ENCODE measurements around the gene SEC24B.
"Not testable (repeated sequence)": the region's sequence is repeated elsewhere in the genome, so short reads cannot be mapped to it uniquely, and the experiment has no call there.

SEC24B gene

GRCh38 chr4:109578846-109579245 lies 145.2 kb downstream of the SEC24B start:
- no peak overlapping the region for H3K4me3 ChIP-seq (ENCODE audit: low read depth, low read length)
- in situ Hi-C loops (cut with HindIII; ENCODE audit: low sequenced_read_pairs): no loop called here
- DNase-seq (ENCODE audit: low read depth, low spot score): no peak
- TF ChIP-seq, protein P1, sequence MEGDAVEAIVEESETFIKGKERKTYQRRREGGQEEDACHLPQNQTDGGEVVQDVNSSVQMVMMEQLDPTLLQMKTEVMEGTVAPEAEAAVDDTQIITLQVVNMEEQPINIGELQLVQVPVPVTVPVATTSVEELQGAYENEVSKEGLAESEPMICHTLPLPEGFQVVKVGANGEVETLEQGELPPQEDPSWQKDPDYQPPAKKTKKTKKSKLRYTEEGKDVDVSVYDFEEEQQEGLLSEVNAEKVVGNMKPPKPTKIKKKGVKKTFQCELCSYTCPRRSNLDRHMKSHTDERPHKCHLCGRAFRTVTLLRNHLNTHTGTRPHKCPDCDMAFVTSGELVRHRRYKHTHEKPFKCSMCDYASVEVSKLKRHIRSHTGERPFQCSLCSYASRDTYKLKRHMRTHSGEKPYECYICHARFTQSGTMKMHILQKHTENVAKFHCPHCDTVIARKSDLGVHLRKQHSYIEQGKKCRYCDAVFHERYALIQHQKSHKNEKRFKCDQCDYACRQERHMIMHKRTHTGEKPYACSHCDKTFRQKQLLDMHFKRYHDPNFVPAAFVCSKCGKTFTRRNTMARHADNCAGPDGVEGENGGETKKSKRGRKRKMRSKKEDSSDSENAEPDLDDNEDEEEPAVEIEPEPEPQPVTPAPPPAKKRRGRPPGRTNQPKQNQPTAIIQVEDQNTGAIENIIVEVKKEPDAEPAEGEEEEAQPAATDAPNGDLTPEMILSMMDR (IDR thresholded peaks at IDR 0.05; ENCODE audit: low read depth, low read length): no peak

- DNase-seq (ENCODE audit: low read depth, low spot score); in situ Hi-C loops (cut with HindIII; ENCODE audit: low sequenced_read_pairs); H3K4me3 ChIP-seq (ENCODE audit: low read depth, low read length): not testable (repeated sequence)
These were observed 146.4 kb downstream of the SEC24B start for GRCh38 chr4:109579997-109580396.

DNA sequence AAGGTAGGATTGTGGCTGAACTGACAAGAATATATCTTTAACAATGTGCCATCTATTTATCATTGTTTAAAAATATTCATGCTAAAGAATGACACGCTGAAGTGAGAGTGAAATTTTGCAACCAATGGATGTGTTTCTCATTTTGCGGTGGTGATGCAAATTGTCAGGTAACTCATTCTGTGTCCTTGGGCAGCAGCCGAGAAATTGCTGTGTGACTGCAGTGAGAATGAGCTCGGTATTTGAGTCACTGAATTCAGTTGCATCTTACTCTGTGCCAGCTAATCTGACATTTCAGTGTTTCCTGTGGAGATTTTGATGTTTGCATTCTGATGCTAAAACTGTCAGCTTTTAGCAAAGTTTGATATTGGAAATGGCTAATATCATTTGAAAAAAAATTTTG lies 154.6 kb downstream of the SEC24B start:
- no peak overlapping the region for H3K4me3 ChIP-seq (ENCODE audit: low read depth, low read length)
- no peak for DNase-seq (ENCODE audit: low read depth, low spot score)
- TF ChIP-seq, protein P1 (IDR thresholded peaks at IDR 0.05; ENCODE audit: low read depth, low read length): no peak
- in situ Hi-C loops (cut with HindIII; ENCODE audit: low sequenced_read_pairs): no loop called here

DNA sequence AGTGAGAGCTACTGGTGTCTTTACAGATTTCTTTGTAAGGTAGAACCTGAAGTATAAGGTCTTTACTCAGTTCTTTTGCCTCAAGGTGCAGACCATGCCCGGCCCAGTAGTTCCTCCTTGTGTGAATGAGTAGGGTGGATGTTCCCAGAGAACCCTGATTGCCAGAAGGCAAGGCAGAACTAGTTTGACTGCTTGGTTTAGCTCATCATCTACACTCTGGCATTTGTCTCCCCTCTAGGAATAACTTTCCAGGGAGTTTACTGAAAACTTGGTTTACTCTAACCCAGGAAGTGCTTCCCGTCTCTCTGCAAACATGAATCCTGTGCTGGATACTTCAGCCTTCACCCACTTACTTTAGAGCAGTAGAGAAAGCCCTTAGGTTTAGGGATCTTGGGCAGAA lies 155.5 kb downstream of the SEC24B start:
- in situ Hi-C loops (cut with HindIII; ENCODE audit: low sequenced_read_pairs): no loop called here
- TF ChIP-seq, protein P1 (IDR thresholded peaks at IDR 0.05; ENCODE audit: low read depth, low read length): no peak
- DNase-seq (ENCODE audit: low read depth, low spot score): no peak
- H3K4me3 ChIP-seq (ENCODE audit: low read depth, low read length): no peak overlapping the region

- H3K4me3 ChIP-seq (ENCODE audit: low read depth, low read length): no peak overlapping the region
- in situ Hi-C loops (cut with HindIII; ENCODE audit: low sequenced_read_pairs): no loop called here
- DNase-seq (ENCODE audit: low read depth, low spot score): no peak
- TF ChIP-seq, protein P1 (IDR thresholded peaks at IDR 0.05; ENCODE audit: low read depth, low read length): no peak
These were observed 156.0 kb downstream of the SEC24B start for GRCh38 chr4:109589605-109590004.

All from astrocyte of the spinal cord (primary cell).